Liver (tissue), 9 donors: ENCODE results near the gene CTU2. TPM values are rescaled to one million over a fixed set of nuclear protein-coding genes. Genes with fewer than 3 reads are reported as not detected.

Experiments
- DNase-seq: peaks from one replicate; pipeline ENCODE4 v3.0.0-alpha.2; 2017; ENCODE audit warnings: low spot score
- H3K27ac ChIP-seq, 2 donors: one replicate each; pipeline ENCODE4 v1.7.0; 2013; ENCODE audit warnings: inconsistent platforms in 2 of 2, low read length in 2 of 2, control low read depth in 1 of 2, low read depth in 1 of 2, mild to moderate bottlenecking in 1 of 2
- H3K27me3 ChIP-seq, 4 donors: one replicate each; pipeline versions ENCODE4 v1.6.1 to v1.7.0; 2013; ENCODE audit warnings: low read length in 3 of 4, inconsistent platforms in 1 of 4, mild to moderate bottlenecking in 1 of 4, moderate library complexity in 1 of 4; ENCODE audit not compliant: control insufficient read depth in 4 of 4, insufficient read depth in 4 of 4
- H3K36me3 ChIP-seq, 4 donors: one replicate each; pipeline versions ENCODE4 v1.6.1 to v1.7.0; 2013; ENCODE audit warnings: low read length in 3 of 4, mild to moderate bottlenecking in 3 of 4, low read depth in 1 of 4, moderate library complexity in 1 of 4; ENCODE audit not compliant: control insufficient read depth in 4 of 4, insufficient read depth in 3 of 4
- H3K4me1 ChIP-seq, 4 donors: one replicate each; pipeline versions ENCODE4 v1.6.1 to v1.7.0; 2013; ENCODE audit warnings: low read length in 3 of 4, mild to moderate bottlenecking in 3 of 4, moderate library complexity in 1 of 4; ENCODE audit not compliant: control insufficient read depth in 4 of 4, insufficient read depth in 4 of 4
- H3K4me3 ChIP-seq, 3 donors: one replicate each; pipeline versions ENCODE4 v1.6.1 to v1.7.0; 2013; ENCODE audit warnings: low read length in 3 of 3, control low read depth in 1 of 3, low read depth in 1 of 3, mild to moderate bottlenecking in 1 of 3
- H3K9ac ChIP-seq, 2 donors: one replicate each; pipeline ENCODE4 v1.7.0; 2013; ENCODE audit warnings: low read length in 2 of 2, mild to moderate bottlenecking in 2 of 2, moderate library complexity in 2 of 2, control low read depth in 1 of 2, low read depth in 1 of 2
- H3K9me3 ChIP-seq, 4 donors: one replicate each; pipeline versions ENCODE4 v1.6.1 to v1.7.0; 2013; ENCODE audit warnings: low read length in 3 of 4; ENCODE audit not compliant: control insufficient read depth in 4 of 4
- FOXA1 ChIP-seq: IDR thresholded peaks from 2 replicates; pipeline ENCODE4 v1.6.1; 2016; ENCODE audit warnings: antibody characterized with exemption
- FOXA2 ChIP-seq: IDR thresholded peaks from 2 replicates; pipeline ENCODE4 v1.6.1; 2016; ENCODE audit warnings: antibody characterized with exemption
- HNF4A ChIP-seq, 2 donors: conservative IDR thresholded peaks; 2 replicates each; pipeline ENCODE4 v1.6.1; 2016; ENCODE audit warnings: antibody characterized with exemption in 2 of 2, mild to moderate bottlenecking in 2 of 2
- JUND ChIP-seq, 2 donors: IDR thresholded peaks; 2 replicates each; pipeline ENCODE4 v1.6.1; 2016; ENCODE audit warnings: antibody characterized with exemption in 2 of 2
- RAD21 ChIP-seq, 2 donors: IDR thresholded peaks; 2 replicates each; pipeline ENCODE4 v1.6.1; 2016; ENCODE audit warnings: antibody characterized with exemption in 2 of 2, mild to moderate bottlenecking in 2 of 2
- SP1 ChIP-seq: IDR thresholded peaks from 2 replicates; pipeline ENCODE4 v1.6.1; 2018; ENCODE audit warnings: antibody characterized with exemption, mild to moderate bottlenecking
- YY1 ChIP-seq: IDR thresholded peaks from 2 replicates; pipeline ENCODE4 v1.6.1; 2016; ENCODE audit warnings: antibody characterized with exemption, mild to moderate bottlenecking
- WGBS: extraction: QIAGEN DNeasy Blood & Tissue Kit; methylation state at CpG from one replicate; pipeline ENCODE4 v1.1.7; 2013; 5-methylcytosine and 5-hydroxymethylcytosine counted together
- polyA plus RNA-seq, 2 donors: library from polyadenylated mRNA; stranded (reverse) in 1 of 2; unstranded in 1 of 2; fragments of 200-250 nt in 1 of 2; fragments of >200 nt in 1 of 2; fragmentation: Nextera tagmentation in 1 of 2; extraction: Ambion mirVana in 1 of 2; gene quantifications; one replicate each; pipeline versions ENCODE4 v1.2.1 to v1.2.3, GENCODE V29; 2013 to 2015
- total RNA-seq, 2 donors: library from RNA; depleted of rRNA; stranded (reverse); fragments of >200 nt; gene quantifications; one replicate each; pipeline ENCODE4 v1.2.3, GENCODE V29; 2014
- TF ChIP-seq, protein P1 (sequence below): IDR thresholded peaks from 2 replicates; pipeline ENCODE4 v1.6.1; 2016; ENCODE audit warnings: antibody characterized with exemption
- TF ChIP-seq, protein P2 (sequence below): IDR thresholded peaks from 2 replicates; pipeline ENCODE4 v1.6.1; 2016; ENCODE audit warnings: antibody characterized with exemption
- TF ChIP-seq, protein P3 (sequence below): IDR thresholded peaks from 2 replicates; pipeline ENCODE4 v1.6.1; 2016; ENCODE audit warnings: antibody characterized with exemption
- TF ChIP-seq, protein P4 (sequence below): fragments of 150-350 bp; IDR thresholded peaks from 2 replicates; pipeline ENCODE4 v1.5.1; 2017; ENCODE audit warnings: improper control_type of control experiment, low read depth, low read length; ENCODE audit not compliant: missing input control
- donor health status: healthy.
- donor health status: healthy.
- donor health status: healthy.
- donor health status: healthy.
- donor health status: healthy.

The CTU2 gene
- total and polyA plus RNA-seq, 4 donors = 7.0 to 8.5 (median 7.4) TPM

DNA sequence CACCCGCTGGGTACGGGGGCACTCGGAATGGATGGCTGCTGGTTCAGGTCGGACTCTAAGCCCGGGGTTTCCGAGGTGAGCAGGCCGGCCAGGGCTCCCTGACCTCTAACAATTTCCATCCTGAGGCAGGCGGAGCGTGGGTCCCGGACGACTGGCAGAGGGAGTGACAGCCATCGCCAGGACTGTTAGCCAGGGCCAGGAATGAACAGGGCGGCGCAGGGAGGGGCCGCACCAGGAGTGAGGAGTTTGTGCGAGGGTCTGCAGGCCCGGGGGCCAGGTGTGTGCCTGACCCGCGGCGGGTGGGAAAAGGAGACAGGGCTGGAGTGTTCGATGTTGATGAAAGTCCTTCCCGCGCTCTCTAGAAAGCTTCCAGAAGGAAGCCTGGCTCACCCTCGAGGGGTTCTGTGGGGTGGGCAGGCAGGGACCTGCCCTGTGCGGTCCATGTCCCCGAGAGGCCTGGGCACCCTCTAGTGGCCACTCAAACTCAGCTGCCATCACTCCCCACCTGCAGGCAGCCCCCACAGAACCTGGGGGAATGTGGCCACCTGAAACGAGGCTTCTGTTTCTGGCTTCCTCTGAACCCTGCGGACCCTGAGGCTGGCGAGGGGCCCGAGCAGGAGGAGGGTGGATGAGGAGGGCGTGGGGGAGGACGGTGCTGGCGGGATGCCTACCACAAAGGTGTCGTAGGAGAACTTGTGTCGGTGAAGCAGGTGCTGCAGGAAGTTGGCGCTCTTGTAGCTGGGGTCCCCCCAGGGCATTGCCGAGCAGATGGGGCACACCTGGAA, 8.3 kb upstream of the CTU2 start:
- WGBS = 87% methylated on average over 37 of the region's 37 CpGs

DNA sequence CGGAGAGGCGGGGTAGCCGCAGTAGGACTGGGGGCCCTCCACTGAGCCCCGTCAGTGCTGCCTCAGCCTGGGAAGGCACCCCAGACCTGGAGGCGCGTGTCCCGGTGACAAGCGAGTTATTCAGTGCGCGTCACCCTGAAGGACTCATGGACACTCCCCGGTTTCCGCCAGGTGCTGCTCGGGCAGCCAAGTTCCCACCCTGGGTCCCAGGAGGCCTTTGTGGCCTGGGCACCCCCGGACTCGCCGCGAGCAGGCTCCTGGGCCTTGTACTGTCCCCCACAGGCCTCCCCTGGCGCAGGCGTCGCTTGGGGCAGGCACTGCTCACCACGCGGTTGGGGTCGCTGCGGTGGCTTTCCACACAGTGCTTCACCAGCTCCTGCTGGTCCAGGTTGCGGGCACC, 7.7 kb upstream of the CTU2 start:
- Histone ChIP-seq H3K27ac (no peak overlapping the region), H3K9ac (no peak overlapping the region), H3K27me3 (no peaks in the 10 kb centered on the region), H3K36me3 (peaks cover 2 to 15% (median 6%) of the 10 kb centered on the region in 4 donors), H3K4me3 (no peak overlapping the region), H3K9me3 (no peaks in the 10 kb centered on the region), H3K4me1 (peaks cover 0 to 16% (median 3%) of the 10 kb centered on the region in 4 donors)
- no peak for DNase-seq
- TF ChIP-seq, protein P1, sequence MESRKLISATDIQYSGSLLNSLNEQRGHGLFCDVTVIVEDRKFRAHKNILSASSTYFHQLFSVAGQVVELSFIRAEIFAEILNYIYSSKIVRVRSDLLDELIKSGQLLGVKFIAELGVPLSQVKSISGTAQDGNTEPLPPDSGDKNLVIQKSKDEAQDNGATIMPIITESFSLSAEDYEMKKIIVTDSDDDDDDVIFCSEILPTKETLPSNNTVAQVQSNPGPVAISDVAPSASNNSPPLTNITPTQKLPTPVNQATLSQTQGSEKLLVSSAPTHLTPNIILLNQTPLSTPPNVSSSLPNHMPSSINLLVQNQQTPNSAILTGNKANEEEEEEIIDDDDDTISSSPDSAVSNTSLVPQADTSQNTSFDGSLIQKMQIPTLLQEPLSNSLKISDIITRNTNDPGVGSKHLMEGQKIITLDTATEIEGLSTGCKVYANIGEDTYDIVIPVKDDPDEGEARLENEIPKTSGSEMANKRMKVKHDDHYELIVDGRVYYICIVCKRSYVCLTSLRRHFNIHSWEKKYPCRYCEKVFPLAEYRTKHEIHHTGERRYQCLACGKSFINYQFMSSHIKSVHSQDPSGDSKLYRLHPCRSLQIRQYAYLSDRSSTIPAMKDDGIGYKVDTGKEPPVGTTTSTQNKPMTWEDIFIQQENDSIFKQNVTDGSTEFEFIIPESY = no peak
- TF ChIP-seq SP1 (no peak), HNF4A (conservative IDR thresholded peaks at IDR 0.05) (no peak), JUND (IDR thresholded peaks at IDR 0.05) (no peak), FOXA2 (no peak), YY1 (no peak)
- TF ChIP-seq, protein P2, sequence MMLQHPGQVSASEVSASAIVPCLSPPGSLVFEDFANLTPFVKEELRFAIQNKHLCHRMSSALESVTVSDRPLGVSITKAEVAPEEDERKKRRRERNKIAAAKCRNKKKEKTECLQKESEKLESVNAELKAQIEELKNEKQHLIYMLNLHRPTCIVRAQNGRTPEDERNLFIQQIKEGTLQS = no peak
- TF ChIP-seq, protein P3, sequence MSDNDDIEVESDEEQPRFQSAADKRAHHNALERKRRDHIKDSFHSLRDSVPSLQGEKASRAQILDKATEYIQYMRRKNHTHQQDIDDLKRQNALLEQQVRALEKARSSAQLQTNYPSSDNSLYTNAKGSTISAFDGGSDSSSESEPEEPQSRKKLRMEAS = no peak
- TF ChIP-seq, protein P4, sequence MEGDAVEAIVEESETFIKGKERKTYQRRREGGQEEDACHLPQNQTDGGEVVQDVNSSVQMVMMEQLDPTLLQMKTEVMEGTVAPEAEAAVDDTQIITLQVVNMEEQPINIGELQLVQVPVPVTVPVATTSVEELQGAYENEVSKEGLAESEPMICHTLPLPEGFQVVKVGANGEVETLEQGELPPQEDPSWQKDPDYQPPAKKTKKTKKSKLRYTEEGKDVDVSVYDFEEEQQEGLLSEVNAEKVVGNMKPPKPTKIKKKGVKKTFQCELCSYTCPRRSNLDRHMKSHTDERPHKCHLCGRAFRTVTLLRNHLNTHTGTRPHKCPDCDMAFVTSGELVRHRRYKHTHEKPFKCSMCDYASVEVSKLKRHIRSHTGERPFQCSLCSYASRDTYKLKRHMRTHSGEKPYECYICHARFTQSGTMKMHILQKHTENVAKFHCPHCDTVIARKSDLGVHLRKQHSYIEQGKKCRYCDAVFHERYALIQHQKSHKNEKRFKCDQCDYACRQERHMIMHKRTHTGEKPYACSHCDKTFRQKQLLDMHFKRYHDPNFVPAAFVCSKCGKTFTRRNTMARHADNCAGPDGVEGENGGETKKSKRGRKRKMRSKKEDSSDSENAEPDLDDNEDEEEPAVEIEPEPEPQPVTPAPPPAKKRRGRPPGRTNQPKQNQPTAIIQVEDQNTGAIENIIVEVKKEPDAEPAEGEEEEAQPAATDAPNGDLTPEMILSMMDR = no peak
- WGBS = 96% methylated on average over 25 of the region's 25 CpGs

More for the DNA sequence above, 8.3 kb upstream of the CTU2 start:
- no peak for DNase-seq
- TF ChIP-seq, protein P4 = peak; percentile 31
- TF ChIP-seq, protein P2 = no peak
- TF ChIP-seq FOXA1 = no peak
- TF ChIP-seq RAD21 (IDR thresholded peaks at IDR 0.05) = peak in 1 of 2 donors; percentile 56
- no peak for TF ChIP-seq SP1
- Histone ChIP-seq H3K27ac (no peak overlapping the region), H3K9me3 (no peaks in the 10 kb centered on the region), H3K9ac (no peak overlapping the region), H3K4me3 (no peak overlapping the region), H3K27me3 (no peaks in the 10 kb centered on the region), H3K4me1 (peaks cover 0 to 11% (median 2%) of the 10 kb centered on the region in 4 donors), H3K36me3 (peaks cover 2 to 15% (median 6%) of the 10 kb centered on the region in 4 donors)
